NT2/D1 (cell line): ENCODE data around the gene ZYX.
"Not testable (repeated sequence)": the region's sequence is repeated elsewhere in the genome, so short reads cannot be mapped to it uniquely, and the experiment has no call there.

ENCODE experiments used
- DNase-seq: peaks from one replicate; pipeline ENCODE4 v3.0.0-alpha.2; 2011; ENCODE audit warnings: low read depth, low spot score
- H3K27me3 ChIP-seq: 2 replicates; pipeline ENCODE4 v1.6.0; 2011; ENCODE audit warnings: mild to moderate bottlenecking; ENCODE audit not compliant: insufficient read length, insufficient read depth
- H3K36me3 ChIP-seq: 2 replicates; pipeline ENCODE4 v1.6.1; 2011; ENCODE audit warnings: mild to moderate bottlenecking, low read length, mixed read lengths; ENCODE audit not compliant: insufficient read depth, insufficient read length
- H3K4me1 ChIP-seq: 2 replicates; pipeline ENCODE4 v1.5.1; 2011; ENCODE audit not compliant: insufficient read depth, insufficient read length
- H3K4me3 ChIP-seq: 2 replicates; pipeline ENCODE4 v1.5.1; 2011; ENCODE audit warnings: low read depth; ENCODE audit not compliant: insufficient read length
- H3K9ac ChIP-seq: 2 replicates; pipeline ENCODE4 v1.6.0; 2011; ENCODE audit warnings: low read depth; ENCODE audit not compliant: insufficient read length
- H3K9me3 ChIP-seq: 2 replicates; pipeline ENCODE4 v1.5.1; 2011; ENCODE audit warnings: mild to moderate bottlenecking, low read length; ENCODE audit not compliant: insufficient read depth
- SUZ12 ChIP-seq: IDR thresholded peaks from 2 replicates; pipeline ENCODE4 v1.6.1; 2011; ENCODE audit not compliant: insufficient read length, insufficient read depth; ENCODE audit errors: extremely low read depth
- YY1 ChIP-seq: IDR thresholded peaks from 2 replicates; pipeline ENCODE4 v1.6.1; 2011; ENCODE audit not compliant: insufficient read length, insufficient read depth
- ZNF274 ChIP-seq: IDR thresholded peaks from 2 replicates; pipeline ENCODE4 v1.6.1; 2011; ENCODE audit warnings: mild to moderate bottlenecking, low read depth, low read length

Gene ZYX

DNA sequence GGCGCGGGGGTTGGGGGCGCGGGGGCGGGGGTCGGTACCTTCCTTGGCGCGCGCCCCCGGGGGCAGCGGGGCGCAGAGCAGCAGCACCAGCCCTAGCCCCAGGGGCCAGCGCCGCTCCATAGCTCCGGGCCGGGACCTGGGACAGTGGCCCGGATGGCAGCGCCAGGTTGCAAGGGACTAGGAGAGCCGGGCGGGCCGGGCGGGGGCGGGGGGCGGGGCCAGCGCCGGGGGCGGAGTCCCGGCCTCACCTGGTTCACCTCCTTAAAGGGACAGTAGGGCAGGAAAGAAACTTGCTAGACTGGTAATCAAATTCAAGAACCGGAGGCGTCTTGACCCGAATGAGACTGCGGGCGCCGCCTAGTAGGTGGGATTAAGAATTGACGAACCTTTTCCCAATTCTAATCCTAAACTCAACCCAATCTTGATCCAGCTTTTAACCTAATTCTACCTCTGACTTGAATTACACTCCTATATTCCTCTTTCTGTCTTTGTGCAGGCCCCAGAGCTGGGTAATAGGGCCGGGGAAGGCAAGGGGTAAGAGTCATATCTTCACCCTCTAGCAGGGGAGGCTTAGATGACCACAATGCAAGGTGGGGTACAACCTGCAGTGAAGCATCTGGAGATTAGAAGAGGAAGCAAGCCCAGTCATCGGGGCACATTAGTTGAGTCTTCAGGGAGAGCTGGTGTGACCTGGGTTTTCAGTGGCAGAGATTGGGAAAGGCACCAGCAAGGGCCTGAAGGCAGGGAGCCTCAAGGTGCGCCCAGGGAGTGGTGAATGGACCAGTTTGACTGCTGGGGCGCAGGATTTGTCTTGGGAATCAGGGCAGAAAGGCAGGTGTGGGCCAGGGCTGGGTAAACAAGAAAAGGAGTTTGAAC lies 27.8 kb downstream of the ZYX start, which contains the start of gene EPHA1:
TSS of gene EPHA1 (minus strand) at position 171 of the 876 bp plus-strand sequence. CDS start at position 120, 51 bp downstream.
- TF ChIP-seq SUZ12: no peak
- TF ChIP-seq ZNF274: no peak
- TF ChIP-seq YY1: no peak
- Histone ChIP-seq H3K9me3 (no peaks in the 10 kb centered on the region), H3K4me1 (peaks cover 4% of the 10 kb centered on the region), H3K36me3 (no peaks in the 10 kb centered on the region), H3K27me3 (no peaks in the 10 kb centered on the region), H3K9ac (peak within 1 kb of the TSS; percentile 89), H3K4me3 (peak within 1 kb of the TSS; percentile 86)
- DNase-seq: peak; percentile 67

- no peak for TF ChIP-seq YY1
- no peak for TF ChIP-seq ZNF274
- TF ChIP-seq SUZ12: no peak
- H3K36me3 ChIP-seq: no peaks in the 10 kb centered on the region
- no peak overlapping the region for H3K4me3 ChIP-seq
- peaks cover 4% of the 10 kb centered on the region for H3K4me1 ChIP-seq
- no peaks in the 10 kb centered on the region for H3K9me3 ChIP-seq
- peak; percentile 89 for DNase-seq
- no peaks in the 10 kb centered on the region for H3K27me3 ChIP-seq
- no peak overlapping the region for H3K9ac ChIP-seq
Observed at GRCh38 chr7:143410521-143411004, 29.4 kb downstream of the ZYX start.

DNA sequence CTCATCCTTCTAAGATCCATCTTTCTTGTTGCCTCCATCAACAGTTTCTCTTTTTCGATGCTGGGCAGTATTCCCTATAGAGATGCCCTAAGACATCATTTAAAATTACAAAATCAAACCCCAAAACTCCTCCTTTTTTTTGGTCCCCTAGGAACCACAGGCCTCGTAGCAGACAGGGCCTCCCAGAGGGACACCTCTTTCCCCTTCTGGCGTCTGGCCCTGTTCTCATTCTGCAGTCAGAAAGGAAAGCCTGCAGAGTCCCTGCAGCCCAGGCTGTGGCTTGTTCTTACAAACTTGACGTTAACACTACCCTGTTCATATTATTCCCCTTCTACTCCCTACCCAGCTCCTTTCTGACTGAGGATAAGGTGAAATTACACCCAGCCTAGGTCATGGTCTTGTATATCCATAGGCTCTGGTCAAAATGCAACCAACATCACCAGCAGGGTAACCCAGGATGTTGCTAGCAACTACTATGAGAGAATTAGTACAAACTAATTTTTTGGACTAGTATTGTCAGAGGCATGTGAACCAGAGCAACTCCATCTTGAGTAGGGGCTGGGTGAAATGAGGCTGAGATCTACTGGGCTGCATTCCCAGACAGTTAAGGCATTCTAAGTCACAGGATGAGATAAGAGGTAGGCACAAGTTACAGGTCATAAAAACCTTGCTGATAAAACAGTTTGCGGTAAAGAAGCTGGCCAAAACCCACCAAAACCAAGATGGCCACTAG lies 31.0 kb downstream of the ZYX start:
- Histone ChIP-seq H3K4me3 (no peak overlapping the region), H3K4me1 (no peaks in the 10 kb centered on the region)

DNA sequence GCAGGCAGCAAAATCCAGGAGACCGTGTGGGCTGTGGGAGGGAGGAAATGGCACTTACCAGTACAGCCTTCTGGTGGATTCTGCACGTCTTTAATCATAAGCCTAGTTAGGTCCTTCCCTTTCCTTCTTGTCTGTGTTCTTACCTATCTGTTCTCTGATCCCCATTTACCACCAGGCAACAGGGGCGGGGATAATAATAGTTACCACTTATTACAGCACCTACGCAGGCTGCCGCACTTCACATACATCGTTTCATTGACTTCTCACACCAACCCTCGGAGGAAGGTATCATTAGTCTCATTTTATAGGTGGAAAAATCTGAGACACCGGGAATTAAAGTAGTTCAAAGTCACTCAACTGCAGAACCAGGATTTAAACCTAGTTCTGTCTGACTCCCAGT lies 32.0 kb downstream of the ZYX start:
- TF ChIP-seq YY1: no peak
- no peak for TF ChIP-seq SUZ12
- no peak for TF ChIP-seq ZNF274
- no peak for DNase-seq
- no peaks in the 10 kb centered on the region for H3K9me3 ChIP-seq
- no peak overlapping the region for H3K4me3 ChIP-seq
- H3K9ac ChIP-seq: no peak overlapping the region
- H3K36me3 ChIP-seq: no peaks in the 10 kb centered on the region
- no peaks in the 10 kb centered on the region for H3K27me3 ChIP-seq
- no peaks in the 10 kb centered on the region for H3K4me1 ChIP-seq

More for the DNA sequence above, 31.0 kb downstream of the ZYX start:
- H3K9ac ChIP-seq: no peak overlapping the region
- no peaks in the 10 kb centered on the region for H3K36me3 ChIP-seq
- no peaks in the 10 kb centered on the region for H3K27me3 ChIP-seq
- no peak for DNase-seq
- TF ChIP-seq SUZ12 (no peak), YY1 (no peak)
- no peaks in the 10 kb centered on the region for H3K9me3 ChIP-seq

DNA sequence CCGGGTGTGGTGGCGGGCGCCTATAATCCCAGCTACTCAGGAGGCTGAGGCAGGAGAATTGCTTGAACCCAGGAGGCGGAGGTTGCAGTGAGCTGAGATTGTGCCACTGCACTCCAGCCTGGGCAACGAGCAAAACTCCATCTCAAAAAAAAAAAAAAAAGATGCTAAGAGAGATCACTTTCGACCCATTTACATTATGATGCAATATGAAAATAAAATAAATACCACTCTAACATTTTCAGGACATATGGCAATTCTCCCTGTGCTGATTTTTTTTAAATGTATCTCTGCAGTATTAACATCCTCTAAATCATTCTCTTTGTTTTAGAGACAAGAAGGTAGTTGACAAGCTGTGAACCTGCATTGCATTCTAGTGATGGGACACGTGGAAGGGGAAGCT lies 34.1 kb downstream of the ZYX start:
- H3K4me1 ChIP-seq, H3K27me3 ChIP-seq, H3K9me3 ChIP-seq, H3K36me3 ChIP-seq, H3K9ac ChIP-seq, DNase-seq, H3K4me3 ChIP-seq: not testable (repeated sequence)

DNA sequence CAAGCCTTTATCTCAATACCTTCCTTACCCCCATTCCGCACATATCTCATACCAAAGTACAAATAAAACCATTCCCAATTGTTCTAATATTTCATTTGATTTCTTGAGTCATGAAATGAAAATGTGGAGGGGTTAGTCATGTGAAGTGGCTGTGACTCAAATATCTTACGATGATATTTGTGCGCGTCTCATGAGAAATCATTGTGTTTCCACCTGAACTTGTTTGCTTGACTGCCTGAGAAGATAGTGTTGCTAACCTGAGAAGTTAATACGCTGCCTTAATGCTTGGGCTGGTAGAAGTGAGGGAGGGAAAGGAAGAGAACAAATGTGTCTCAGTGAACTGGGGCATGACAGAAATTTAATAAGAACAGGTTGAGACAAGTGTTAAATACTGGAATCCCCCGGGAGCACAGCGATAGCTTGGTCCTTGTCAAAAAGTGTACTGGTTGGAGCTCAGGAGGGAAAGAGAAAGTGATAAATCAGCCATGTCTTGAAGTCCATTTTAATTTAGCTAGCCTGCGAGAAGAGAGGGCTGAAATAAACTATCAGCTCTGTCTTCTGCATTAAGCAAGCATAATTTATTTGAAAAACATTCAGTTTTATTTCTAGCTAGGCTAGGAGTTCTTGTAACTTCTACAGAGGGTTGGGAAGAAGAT lies 34.7 kb downstream of the ZYX start:
- no peaks in the 10 kb centered on the region for H3K4me1 ChIP-seq
- TF ChIP-seq YY1 (no peak), SUZ12 (no peak), ZNF274 (no peak)
- H3K9ac ChIP-seq: no peak overlapping the region
- DNase-seq: no peak
- H3K27me3 ChIP-seq: no peaks in the 10 kb centered on the region
- H3K9me3 ChIP-seq: no peaks in the 10 kb centered on the region; the same call in 1 of the 2 replicates
- no peaks in the 10 kb centered on the region for H3K36me3 ChIP-seq
- no peak overlapping the region for H3K4me3 ChIP-seq

DNA sequence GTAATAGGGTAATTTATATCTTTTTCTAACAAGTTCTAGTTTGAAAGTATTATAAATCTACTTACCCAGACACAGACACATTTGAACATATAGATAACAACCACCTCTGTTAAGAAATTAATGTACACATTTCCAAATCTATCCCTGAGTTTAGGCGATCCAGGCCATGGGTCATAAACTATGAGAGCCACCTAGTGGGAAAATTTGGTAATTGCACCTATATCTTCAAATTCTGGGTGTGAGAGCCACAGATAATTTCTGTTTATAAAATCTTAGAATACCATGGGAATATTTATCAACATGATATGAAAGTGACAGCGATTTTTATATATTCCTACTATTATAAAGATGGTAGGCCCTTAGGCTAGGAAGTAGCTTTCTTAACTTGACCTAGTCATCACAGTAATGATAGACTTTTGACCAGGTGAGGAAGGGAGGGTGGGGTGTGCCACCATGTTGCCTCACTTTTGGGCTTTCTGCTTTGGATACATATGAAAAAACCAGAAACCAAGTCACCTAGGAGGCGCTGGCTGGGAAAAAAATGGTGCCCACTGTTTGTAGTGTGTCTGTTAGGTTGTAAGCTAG lies 35.5 kb downstream of the ZYX start:
- H3K27me3 ChIP-seq: no peaks in the 10 kb centered on the region

More for the DNA sequence above, 35.5 kb downstream of the ZYX start:
- no peak for DNase-seq
- no peak overlapping the region for H3K4me3 ChIP-seq
- H3K9ac ChIP-seq: no peak overlapping the region
- no peaks in the 10 kb centered on the region for H3K4me1 ChIP-seq
- no peak for TF ChIP-seq ZNF274
- H3K9me3 ChIP-seq: no peaks in the 10 kb centered on the region; the same call in 1 of the 2 replicates
- H3K36me3 ChIP-seq: no peaks in the 10 kb centered on the region
